Mononuclear cell (primary cell): ENCODE measurements around the gene OAS2. TPM values are rescaled to one million over a fixed set of nuclear protein-coding genes. Genes with fewer than 3 reads are reported as not detected.

Experiments used
- H3K27me3 ChIP-seq: 2 replicates; pipeline ENCODE4 v1.6.0; 2011; ENCODE audit warnings: low read length, control low read depth; ENCODE audit not compliant: insufficient read depth
- H3K4me1 ChIP-seq: 2 replicates; pipeline ENCODE4 v1.5.1; 2011; ENCODE audit warnings: mild to moderate bottlenecking, low read length, control low read depth; ENCODE audit not compliant: insufficient read depth
- H3K4me3 ChIP-seq: 2 replicates; pipeline ENCODE4 v1.5.1; 2011; ENCODE audit warnings: mild to moderate bottlenecking, low read length, moderate library complexity
- H3K9me3 ChIP-seq: 2 replicates; pipeline ENCODE4 v1.5.1; 2011; ENCODE audit warnings: low read depth, mild to moderate bottlenecking, control low read depth, low read length
- total RNA-seq: library from RNA; depleted of rRNA; stranded (reverse); fragments of >200 nt; gene quantifications from one replicate; pipeline ENCODE4 v1.2.3, GENCODE V29; 2012

The OAS2 gene
- total RNA-seq, 1 donor, result 22.2 TPM

DNA sequence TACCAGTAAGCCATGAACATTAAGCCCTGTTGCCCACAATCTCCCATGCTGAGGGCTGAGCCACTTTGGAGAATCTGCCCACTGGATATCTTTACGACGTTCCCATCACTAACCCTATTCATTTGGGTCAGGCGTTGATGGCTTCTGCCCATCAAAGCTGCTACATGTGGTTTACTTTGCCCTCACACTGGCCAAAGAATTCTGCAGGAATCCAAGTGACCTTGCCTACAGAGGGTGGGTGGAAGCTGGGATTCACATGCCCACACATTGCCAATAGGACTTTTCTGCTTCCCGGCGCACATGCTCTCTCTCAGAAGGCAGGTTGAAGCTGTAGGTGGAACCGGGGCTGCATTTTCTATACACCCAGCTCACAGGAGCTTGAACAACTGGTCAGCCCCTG is 28.3 kb downstream of the OAS2 start:
- Histone ChIP-seq H3K4me3 (no peak overlapping the region), H3K27me3 (no peaks in the 10 kb centered on the region), H3K9me3 (peaks cover 12% of the 10 kb centered on the region), H3K4me1 (no peaks in the 10 kb centered on the region)

- H3K9me3 ChIP-seq, result peaks cover 12% of the 10 kb centered on the region
- H3K27me3 ChIP-seq, result no peaks in the 10 kb centered on the region
- H3K4me1 ChIP-seq, result no peaks in the 10 kb centered on the region
Measured at GRCh38 chr12:113007166-113007565, 28.8 kb downstream of the OAS2 start.

GRCh38 chr12:113010701-113011100 is 32.4 kb downstream of the OAS2 start:
- Histone ChIP-seq H3K9me3 (peaks cover 12% of the 10 kb centered on the region), H3K4me3 (no peak overlapping the region), H3K4me1 (no peaks in the 10 kb centered on the region), H3K27me3 (no peaks in the 10 kb centered on the region)

More at GRCh38 chr12:113007166-113007565, 28.8 kb downstream of the OAS2 start:
- no peak overlapping the region for H3K4me3 ChIP-seq

DNA sequence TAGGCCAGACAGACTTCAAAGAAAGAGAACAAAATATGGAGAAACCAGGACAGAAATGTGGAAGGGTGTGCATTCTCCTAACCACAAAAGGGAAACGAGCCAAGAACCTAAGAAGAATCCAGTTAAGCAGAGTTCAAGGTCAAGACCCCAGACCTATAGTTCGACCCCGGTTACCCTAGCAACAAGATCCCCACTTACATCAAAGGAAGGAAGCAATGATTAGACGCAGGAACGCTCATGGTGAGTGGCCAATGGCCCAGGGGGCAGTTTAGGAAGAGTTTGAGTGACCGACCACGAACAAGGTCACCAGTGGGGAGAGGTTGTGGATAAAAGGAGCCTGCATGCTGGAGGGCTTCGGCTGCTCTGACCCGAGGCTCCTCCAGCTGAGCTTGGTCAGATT is 36.2 kb downstream of the OAS2 start:
- no peaks in the 10 kb centered on the region for H3K27me3 ChIP-seq
- peaks cover 12% of the 10 kb centered on the region for H3K9me3 ChIP-seq
- H3K4me1 ChIP-seq, result no peaks in the 10 kb centered on the region
- no peak overlapping the region for H3K4me3 ChIP-seq

DNA sequence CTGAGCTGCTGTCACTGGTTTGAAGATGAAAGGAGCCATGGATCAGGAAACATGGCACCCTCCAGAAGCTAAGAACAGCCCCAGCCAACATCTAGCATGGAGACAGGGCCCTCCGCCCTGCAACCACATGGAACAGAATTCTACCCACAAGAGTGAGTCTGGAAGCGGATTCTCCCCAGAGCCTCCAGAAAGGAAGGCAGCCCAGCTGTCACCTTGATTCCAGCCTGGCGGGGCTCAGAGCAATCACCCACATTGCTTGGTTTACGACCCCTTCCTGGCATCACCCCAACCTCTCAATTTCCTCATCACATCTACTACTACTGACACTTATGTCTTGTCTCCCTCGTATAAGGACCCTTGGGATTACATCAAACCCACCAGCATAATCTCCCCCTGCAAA is 38.5 kb downstream of the OAS2 start:
- Histone ChIP-seq H3K9me3 (no peaks in the 10 kb centered on the region), H3K27me3 (no peaks in the 10 kb centered on the region), H3K4me1 (no peaks in the 10 kb centered on the region), H3K4me3 (no peak overlapping the region)

GRCh38 chr12:113019025-113019424 is 40.7 kb downstream of the OAS2 start:
- Histone ChIP-seq H3K27me3 (no peaks in the 10 kb centered on the region), H3K4me1 (no peaks in the 10 kb centered on the region), H3K9me3 (no peaks in the 10 kb centered on the region), H3K4me3 (no peak overlapping the region)

DNA sequence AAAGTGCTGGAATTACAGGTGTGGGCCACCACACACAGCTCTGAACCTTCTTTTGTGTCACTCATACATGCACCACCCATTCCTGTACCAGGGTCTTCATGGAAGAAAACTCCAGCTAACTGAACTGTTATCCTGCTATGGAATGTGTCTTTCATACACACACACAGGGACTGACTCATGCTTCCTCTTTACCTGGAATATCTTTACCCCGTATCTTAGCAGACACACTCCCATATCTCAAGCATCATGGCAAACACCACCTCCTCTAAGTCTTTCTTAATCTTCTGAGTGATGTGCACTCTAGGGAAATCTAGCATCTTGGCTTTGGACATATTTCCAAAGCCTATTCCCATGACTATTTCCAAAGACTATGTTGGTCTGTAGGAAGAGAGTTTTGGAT is 43.2 kb downstream of the OAS2 start:
- Histone ChIP-seq H3K4me3 (no peak overlapping the region), H3K27me3 (no peaks in the 10 kb centered on the region), H3K4me1 (no peaks in the 10 kb centered on the region), H3K9me3 (no peaks in the 10 kb centered on the region)

DNA sequence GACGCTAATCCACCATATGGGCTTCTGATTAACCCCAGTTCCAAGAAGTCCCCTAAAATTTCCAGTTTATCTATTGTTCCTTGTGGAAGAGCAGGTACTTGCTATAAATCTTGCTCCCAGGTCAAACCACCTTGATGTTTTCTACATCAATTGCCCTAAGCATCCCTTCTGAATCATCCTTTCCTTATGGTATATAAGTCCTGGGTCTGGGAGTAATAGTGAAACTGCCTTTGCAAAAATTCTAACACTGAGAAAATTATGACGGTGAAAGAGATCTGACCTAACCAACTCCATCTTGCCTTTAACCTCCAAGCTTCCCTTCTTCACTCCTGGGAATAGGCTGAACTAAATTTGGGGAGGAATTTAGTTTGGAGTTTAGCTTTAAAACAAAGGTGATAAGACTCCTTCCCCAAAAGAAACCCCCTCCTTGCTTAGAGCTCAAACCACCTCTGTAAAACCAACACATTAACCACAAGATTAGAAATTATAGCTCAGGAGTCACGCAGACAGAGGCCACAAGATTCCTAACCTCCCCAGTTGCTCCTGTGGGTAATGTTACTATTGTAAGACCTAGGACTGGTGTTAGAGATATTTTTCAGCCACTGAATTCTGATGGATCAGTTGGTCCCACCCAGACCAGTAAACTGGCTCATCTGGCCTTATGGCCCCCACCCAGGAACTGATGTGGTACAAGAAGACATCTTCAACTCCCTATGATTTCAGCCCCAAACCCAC is 44.4 kb downstream of the OAS2 start:
- no peaks in the 10 kb centered on the region for H3K9me3 ChIP-seq
- no peaks in the 10 kb centered on the region for H3K27me3 ChIP-seq
- no peaks in the 10 kb centered on the region for H3K4me1 ChIP-seq
- H3K4me3 ChIP-seq, result no peak overlapping the region

DNA sequence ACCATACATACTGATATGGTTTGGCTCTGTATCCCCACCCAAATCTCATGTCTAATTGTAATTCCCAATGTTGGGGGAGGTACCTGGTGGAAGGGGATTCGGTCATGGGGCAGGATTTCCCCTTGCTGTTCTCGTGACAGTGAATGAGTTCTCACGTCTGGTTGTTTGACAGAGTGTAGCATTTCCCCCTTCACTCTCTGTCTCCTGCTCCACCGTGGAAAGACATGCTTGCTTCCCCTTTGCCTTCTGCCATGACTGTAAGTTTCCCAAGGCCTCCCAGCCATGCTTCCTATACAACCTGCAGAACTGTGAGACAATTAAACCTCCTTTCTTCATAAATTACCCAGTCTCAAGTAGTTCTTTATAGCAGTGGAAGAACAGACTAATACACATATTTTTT is 49.4 kb downstream of the OAS2 start:
- Histone ChIP-seq H3K4me3 (no peak overlapping the region), H3K27me3 (no peaks in the 10 kb centered on the region), H3K4me1 (no peaks in the 10 kb centered on the region), H3K9me3 (no peaks in the 10 kb centered on the region)

DNA sequence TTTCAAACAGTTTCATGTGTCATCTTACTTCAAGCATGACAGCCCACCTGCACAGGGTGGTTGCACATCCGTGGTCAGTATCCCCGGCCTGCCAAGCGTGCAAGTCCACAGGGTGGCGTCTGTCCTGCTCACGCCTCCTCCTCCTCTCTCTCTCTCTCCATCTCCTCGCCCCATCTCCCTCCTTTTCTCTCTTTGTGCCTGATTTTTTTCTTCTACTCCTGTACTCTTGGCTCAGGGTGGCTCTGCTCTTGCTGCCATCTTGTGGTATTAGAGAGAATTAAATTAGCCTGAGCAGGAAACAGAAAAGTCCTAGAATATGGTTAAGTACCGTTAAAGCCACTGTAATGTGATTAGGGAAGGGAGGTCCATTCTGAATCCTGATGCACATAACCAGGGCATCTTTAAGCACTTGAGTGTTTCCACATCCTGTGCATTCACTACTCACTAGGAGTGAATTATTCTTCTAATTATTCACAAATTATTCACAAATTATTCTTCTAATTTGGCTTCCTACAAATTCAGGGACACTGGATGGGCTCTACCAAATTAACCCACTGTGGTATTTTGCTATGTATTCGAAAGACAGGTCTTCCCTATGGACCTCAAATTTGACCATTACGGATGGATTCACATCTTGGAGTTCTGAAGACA is 52.7 kb downstream of the OAS2 start:
- Histone ChIP-seq H3K9me3 (no peaks in the 10 kb centered on the region), H3K4me3 (no peak overlapping the region), H3K4me1 (no peaks in the 10 kb centered on the region), H3K27me3 (no peaks in the 10 kb centered on the region)

DNA sequence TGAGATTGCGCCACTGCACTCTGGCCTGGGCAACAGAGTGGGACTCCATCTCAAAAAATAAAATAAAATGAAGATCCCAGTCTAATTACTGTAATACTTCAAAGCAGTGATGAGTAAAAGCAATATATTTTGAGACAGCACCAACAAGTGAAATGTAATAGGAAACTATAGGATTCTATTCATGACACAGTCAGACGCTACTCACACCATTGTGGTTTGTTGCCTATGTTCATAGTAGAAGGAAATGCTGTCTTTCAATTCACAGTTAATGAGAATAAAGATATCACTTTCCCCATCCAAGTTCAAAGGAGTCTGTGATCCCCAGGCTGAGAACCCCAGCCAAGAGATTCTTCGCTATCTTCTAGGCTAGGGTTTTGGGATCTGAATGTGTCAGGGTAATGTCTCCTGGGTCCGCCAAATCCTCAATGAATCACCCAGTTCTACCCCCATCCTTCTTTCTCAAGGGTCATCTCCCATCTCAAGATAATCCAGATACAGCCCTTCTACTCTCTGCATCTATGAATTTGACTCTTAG is 61.7 kb downstream of the OAS2 start:
- no peak overlapping the region for H3K4me3 ChIP-seq
- H3K27me3 ChIP-seq, result no peaks in the 10 kb centered on the region
- H3K9me3 ChIP-seq, result no peaks in the 10 kb centered on the region
- H3K4me1 ChIP-seq, result peaks cover 21% of the 10 kb centered on the region

GRCh38 chr12:113040722-113041171 is 62.4 kb downstream of the OAS2 start:
- H3K9me3 ChIP-seq, result no peaks in the 10 kb centered on the region
- no peaks in the 10 kb centered on the region for H3K27me3 ChIP-seq
- peaks cover 21% of the 10 kb centered on the region for H3K4me1 ChIP-seq
- no peak overlapping the region for H3K4me3 ChIP-seq

- no peak overlapping the region for H3K4me3 ChIP-seq
- no peaks in the 10 kb centered on the region for H3K27me3 ChIP-seq
Measured at GRCh38 chr12:113041560-113041959, 63.2 kb downstream of the OAS2 start.

GRCh38 chr12:113043240-113043639 is 64.9 kb downstream of the OAS2 start:
- no peak overlapping the region for H3K4me3 ChIP-seq
- H3K27me3 ChIP-seq, result no peaks in the 10 kb centered on the region
- peaks cover 21% of the 10 kb centered on the region for H3K4me1 ChIP-seq
- no peaks in the 10 kb centered on the region for H3K9me3 ChIP-seq

More at GRCh38 chr12:113041560-113041959, 63.2 kb downstream of the OAS2 start:
- Histone ChIP-seq H3K9me3 (no peaks in the 10 kb centered on the region), H3K4me1 (peaks cover 21% of the 10 kb centered on the region)

- Histone ChIP-seq H3K9me3 (no peaks in the 10 kb centered on the region), H3K4me1 (peaks cover 28% of the 10 kb centered on the region), H3K4me3 (no peak overlapping the region), H3K27me3 (no peaks in the 10 kb centered on the region)
Measured at GRCh38 chr12:113044516-113044915, 66.2 kb downstream of the OAS2 start.
